ENCODE measurements around the gene FAM83C. TPM values are rescaled to one million over a fixed set of nuclear protein-coding genes. Genes with fewer than 3 reads are reported as not detected.

FAM83C gene
- total and polyA plus RNA-seq, 9 of the 15 experiments (the other 6 are each of a cell fraction or from before 2014, with no cell fraction given): not detected

DNA sequence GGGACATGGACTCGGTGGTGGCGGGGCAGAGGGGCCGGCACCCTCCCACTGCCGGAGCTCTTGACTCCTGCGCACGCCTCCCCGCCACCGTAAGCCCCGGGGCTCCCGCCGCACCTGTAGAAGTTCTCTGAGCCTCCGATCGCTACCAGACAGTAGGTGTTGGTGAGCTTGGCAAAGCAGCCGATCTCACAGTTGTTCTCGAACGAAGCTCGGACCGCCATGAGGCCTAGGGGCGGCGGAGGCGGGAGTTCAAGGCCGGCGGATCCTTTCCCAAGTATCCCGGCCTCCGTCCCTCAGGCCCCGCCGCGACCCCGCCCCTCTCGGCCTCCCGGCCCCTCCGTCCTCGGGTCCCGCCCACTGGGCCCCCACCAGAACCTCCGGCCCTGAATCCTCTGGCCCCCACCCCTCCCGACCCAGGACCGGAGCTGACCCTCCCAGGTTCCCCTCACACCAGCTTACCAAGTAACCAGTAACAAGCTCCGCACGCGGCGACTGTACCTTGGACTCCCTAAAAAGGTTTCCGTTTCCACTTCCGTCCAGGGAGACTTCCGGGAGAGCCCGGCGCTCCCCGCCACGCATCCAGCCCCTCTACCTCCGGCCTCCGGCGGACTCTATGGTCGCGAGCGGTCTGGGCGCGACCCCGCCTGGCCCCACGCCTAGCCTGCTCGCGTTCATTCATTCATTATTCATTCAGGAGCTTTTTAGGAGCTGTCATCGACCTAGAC, 7.8 kb downstream of the FAM83C start, which contains the start of gene EIF6 (continued):
- TF ChIP-seq TAF7 (tag; IDR thresholded peaks at IDR 0.05): 0 out of 2 replicates have a peak, but pooled peaks have one; percentile 9
- TF ChIP-seq, protein P1, sequence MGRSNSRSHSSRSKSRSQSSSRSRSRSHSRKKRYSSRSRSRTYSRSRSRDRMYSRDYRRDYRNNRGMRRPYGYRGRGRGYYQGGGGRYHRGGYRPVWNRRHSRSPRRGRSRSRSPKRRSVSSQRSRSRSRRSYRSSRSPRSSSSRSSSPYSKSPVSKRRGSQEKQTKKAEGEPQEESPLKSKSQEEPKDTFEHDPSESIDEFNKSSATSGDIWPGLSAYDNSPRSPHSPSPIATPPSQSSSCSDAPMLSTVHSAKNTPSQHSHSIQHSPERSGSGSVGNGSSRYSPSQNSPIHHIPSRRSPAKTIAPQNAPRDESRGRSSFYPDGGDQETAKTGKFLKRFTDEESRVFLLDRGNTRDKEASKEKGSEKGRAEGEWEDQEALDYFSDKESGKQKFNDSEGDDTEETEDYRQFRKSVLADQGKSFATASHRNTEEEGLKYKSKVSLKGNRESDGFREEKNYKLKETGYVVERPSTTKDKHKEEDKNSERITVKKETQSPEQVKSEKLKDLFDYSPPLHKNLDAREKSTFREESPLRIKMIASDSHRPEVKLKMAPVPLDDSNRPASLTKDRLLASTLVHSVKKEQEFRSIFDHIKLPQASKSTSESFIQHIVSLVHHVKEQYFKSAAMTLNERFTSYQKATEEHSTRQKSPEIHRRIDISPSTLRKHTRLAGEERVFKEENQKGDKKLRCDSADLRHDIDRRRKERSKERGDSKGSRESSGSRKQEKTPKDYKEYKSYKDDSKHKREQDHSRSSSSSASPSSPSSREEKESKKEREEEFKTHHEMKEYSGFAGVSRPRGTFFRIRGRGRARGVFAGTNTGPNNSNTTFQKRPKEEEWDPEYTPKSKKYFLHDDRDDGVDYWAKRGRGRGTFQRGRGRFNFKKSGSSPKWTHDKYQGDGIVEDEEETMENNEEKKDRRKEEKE (IDR thresholded peaks at IDR 0.05; ENCODE audit: borderline replicate concordance in 1 of 2, control insufficient read depth in 1 of 2, low read depth in 2 of 2, low read length in 1 of 2): peak in 1 of 2 experiments; percentile 82; a peak in 1 of 4 replicates
- TF ChIP-seq ZBTB7A (IDR thresholded peaks at IDR 0.05; ENCODE audit: borderline replicate concordance, control insufficient read depth, low read depth, low read length): peak; percentile 64
- peak; percentile 86 for TF ChIP-seq POLR2AphosphoS5 (IDR thresholded peaks at IDR 0.05; ENCODE audit: control insufficient read depth, insufficient read depth, low read depth, low read length)
- TF ChIP-seq MTF1 (CRISPR knock-in tag; IDR thresholded peaks at IDR 0.05; ENCODE audit: borderline replicate concordance): no peak
- peak in 1 of 3 experiments; percentile 31 for TF ChIP-seq YY1 (IDR thresholded peaks at IDR 0.05; ENCODE audit: borderline replicate concordance in 1 of 3, control insufficient read depth in 1 of 3, extremely low read depth in 1 of 3, insufficient read depth in 3 of 3, insufficient read length in 1 of 3, insufficient replicate concordance in 2 of 3, low read depth in 1 of 3, low read length in 2 of 3)
- TF ChIP-seq, protein P2, sequence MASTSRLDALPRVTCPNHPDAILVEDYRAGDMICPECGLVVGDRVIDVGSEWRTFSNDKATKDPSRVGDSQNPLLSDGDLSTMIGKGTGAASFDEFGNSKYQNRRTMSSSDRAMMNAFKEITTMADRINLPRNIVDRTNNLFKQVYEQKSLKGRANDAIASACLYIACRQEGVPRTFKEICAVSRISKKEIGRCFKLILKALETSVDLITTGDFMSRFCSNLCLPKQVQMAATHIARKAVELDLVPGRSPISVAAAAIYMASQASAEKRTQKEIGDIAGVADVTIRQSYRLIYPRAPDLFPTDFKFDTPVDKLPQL (IDR thresholded peaks at IDR 0.05; ENCODE audit: extremely low read depth, insufficient read length): no peak
- TF ChIP-seq ZC3H4 (CRISPR knock-in tag; IDR thresholded peaks at IDR 0.05; ENCODE audit: borderline replicate concordance): peak; percentile 66; the same call in 1 of the 2 replicates
- peak in 1 of 2 experiments; percentile 67; a peak in 3 of 4 replicates for TF ChIP-seq ETV6 (IDR thresholded peaks at IDR 0.05; ENCODE audit: borderline replicate concordance in 1 of 2, low read depth in 2 of 2, low read length in 1 of 2)
- TF ChIP-seq ETV6 (CRISPR knock-in tag; IDR thresholded peaks at IDR 0.05; ENCODE audit: borderline replicate concordance): no peak
- TF ChIP-seq ZNF668 (CRISPR knock-in tag; IDR thresholded peaks at IDR 0.05): no peak
- TF ChIP-seq, protein P3, sequence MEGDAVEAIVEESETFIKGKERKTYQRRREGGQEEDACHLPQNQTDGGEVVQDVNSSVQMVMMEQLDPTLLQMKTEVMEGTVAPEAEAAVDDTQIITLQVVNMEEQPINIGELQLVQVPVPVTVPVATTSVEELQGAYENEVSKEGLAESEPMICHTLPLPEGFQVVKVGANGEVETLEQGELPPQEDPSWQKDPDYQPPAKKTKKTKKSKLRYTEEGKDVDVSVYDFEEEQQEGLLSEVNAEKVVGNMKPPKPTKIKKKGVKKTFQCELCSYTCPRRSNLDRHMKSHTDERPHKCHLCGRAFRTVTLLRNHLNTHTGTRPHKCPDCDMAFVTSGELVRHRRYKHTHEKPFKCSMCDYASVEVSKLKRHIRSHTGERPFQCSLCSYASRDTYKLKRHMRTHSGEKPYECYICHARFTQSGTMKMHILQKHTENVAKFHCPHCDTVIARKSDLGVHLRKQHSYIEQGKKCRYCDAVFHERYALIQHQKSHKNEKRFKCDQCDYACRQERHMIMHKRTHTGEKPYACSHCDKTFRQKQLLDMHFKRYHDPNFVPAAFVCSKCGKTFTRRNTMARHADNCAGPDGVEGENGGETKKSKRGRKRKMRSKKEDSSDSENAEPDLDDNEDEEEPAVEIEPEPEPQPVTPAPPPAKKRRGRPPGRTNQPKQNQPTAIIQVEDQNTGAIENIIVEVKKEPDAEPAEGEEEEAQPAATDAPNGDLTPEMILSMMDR (IDR thresholded peaks at IDR 0.05 in 2 of 3, conservative IDR thresholded peaks at IDR 0.05 in 1 of 3; ENCODE audit: insufficient read depth in 2 of 3, low read depth in 1 of 3, low read length in 3 of 3): no peak
- TF ChIP-seq ZZZ3 (IDR thresholded peaks at IDR 0.05): no peak
- TF ChIP-seq SMARCA5 (IDR thresholded peaks at IDR 0.05): no peak
- TF ChIP-seq SIN3A (IDR thresholded peaks at IDR 0.05; ENCODE audit: borderline replicate concordance in 2 of 2, control insufficient read depth in 1 of 2, low read depth in 2 of 2, low read length in 2 of 2): peak in 1 of 2 experiments; percentile 65
- peak; percentile 68 to 92 for TF ChIP-seq MAZ (CRISPR knock-in tag; conservative IDR thresholded peaks at IDR 0.05 in 1 of 2, IDR thresholded peaks at IDR 0.05 in 1 of 2)
- TF ChIP-seq, protein P4, sequence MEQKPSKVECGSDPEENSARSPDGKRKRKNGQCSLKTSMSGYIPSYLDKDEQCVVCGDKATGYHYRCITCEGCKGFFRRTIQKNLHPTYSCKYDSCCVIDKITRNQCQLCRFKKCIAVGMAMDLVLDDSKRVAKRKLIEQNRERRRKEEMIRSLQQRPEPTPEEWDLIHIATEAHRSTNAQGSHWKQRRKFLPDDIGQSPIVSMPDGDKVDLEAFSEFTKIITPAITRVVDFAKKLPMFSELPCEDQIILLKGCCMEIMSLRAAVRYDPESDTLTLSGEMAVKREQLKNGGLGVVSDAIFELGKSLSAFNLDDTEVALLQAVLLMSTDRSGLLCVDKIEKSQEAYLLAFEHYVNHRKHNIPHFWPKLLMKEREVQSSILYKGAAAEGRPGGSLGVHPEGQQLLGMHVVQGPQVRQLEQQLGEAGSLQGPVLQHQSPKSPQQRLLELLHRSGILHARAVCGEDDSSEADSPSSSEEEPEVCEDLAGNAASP (IDR thresholded peaks at IDR 0.05): no peak
